NCI-H146 (cell line): ENCODE results near the gene C11orf86.

ENCODE experiments used
- DNase-seq: peaks from one replicate; lab custom pipeline; 2025; lab: John Stamatoyannopoulos, UW

Gene C11orf86

DNA sequence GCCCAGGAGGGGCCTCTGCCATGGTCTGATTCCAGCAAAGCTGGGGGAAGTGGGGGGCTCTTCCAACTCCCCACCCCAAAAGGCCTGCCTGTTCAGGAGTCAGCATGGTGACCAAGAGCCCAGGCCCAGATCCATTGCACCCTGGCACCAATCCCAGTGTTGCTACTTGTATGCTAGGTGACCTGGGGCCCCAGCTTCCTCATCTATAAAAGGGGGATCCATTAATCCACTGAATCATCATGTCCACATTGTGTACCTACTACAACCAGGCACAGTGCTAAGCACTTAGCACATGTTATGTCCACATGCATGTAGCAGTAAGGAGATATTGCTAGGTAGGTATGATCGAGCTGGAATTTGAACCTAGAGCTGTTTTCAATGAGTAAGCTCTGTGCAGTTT is 49.9 kb downstream of the C11orf86 start:
- no peak for DNase-seq

GRCh38 chr11:67025750-67026149 is 50.6 kb downstream of the C11orf86 start:
- DNase-seq: no peak
